GM18951 (cell line): Measurements from ENCODE around the gene SHISA7.

Experiments
- POLR2A ChIP-seq: IDR thresholded peaks from 4 replicates; pipeline ENCODE4 v1.6.1; 2011; ENCODE audit warnings: mild to moderate bottlenecking; ENCODE audit not compliant: insufficient read length, insufficient read depth; ENCODE audit errors: extremely low read depth
- in situ Hi-C: fragments of 300-500 bp; cut with MboI; formaldehyde crosslinking; loops from one replicate; pipeline ENCODE4 v1.12.0; 2022; ENCODE audit warnings: low sequenced_read_pairs, mixed read lengths, inconsistent platforms; ENCODE audit not compliant: unreplicated experiment

The SHISA7 gene

GRCh38 chr19:55485439-55486011, 42.4 kb upstream of the SHISA7 start:
- in situ Hi-C loops = no loop called here
- no peak for TF ChIP-seq POLR2A

DNA sequence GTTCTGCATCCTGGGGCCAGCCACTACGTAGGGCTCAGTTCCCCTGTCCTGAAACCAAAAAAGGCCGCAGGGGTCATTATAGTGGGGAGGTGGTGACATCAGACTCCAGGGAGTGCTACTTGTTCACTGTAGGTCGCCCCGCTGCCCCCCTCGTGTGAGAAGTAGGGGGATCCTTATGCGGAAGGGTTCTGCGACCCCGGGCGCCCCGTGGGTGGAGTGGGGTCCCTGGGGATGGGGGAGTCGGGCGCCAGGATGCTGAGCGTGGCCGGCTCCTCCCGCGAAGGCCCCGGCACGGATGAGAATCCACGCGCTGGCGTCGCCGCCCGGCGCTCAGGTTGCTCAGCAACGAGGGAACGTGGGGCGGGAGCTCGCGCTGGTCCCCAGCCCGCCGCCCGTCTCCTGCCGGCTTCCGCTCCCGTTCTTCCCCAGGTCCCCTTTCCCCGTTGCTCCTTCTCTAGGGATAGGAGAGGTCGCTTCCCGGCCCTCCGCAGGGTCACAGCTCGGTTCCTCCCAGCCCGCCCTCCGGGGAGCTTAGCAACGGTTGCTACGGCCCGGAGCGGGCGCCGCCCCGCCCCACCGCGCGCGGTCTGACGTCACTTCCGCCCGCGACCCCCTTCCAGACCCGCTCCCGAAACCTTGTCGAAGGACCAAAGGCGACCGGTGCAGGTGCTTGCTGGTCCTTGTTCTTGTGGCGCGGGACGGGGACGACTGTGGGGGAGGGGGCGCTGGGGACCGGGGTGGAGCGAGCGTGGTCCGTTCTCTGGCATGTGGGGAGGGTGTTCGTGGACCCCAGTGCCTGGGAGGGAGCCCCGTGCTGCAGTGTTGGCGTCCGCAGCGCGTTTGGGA, 41.7 kb upstream of the SHISA7 start, which contains the start of gene NAT14:
Gene NAT14, plus strand, starts transcription at position 596 of the 846 bp plus-strand sequence. CDS start 521 bp downstream, outside the sequence.
- in situ Hi-C loops = no loop called here
- peak; percentile 41 for TF ChIP-seq POLR2A

DNA sequence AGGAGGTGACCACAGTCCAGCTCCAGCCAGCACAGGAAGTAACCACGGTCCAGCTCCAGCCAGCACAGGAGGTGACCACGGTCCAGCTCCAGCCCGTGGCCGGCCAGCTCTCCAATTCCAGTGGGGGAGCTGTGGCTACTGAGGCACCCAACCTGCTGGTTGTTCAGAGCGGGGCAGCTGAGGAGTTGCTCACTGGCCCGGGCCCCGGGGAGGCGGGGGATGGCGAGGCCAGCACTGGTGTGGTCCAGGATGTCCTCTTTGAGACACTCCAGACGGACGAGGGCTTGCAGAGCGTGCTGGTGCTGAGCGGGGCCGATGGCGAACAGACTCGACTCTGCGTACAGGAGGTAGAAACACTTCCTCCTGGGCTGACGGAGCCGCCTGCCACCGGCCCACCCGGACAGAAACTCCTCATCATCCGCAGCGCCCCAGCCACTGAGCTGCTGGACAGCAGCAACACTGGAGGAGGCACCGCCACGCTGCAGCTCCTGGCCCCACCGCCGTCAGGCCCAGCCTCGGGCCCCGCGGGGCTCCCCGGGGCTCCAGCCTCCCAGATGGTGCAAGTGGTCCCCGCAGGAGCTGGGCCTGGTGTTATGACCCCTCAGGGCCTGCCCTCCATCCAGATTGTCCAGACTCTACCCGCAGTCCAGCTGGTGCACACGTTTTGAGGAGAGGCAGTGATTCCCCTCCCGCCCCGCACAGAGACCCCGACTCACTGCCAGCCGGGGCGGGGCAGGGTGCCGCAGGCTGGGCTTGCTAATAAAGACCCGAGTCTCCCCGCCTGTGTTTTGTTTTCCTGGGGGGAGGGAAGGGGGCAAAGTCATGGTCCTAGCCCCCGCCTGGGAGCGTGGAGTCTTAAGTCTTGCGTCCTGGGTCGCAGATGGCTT, 40.8 kb upstream of the SHISA7 start:
- in situ Hi-C loops = no loop called here
- no peak for TF ChIP-seq POLR2A

- no peak for TF ChIP-seq POLR2A
- in situ Hi-C loops = no loop called here
Measured at GRCh38 chr19:55482967-55483705, 40.0 kb upstream of the SHISA7 start.

GRCh38 chr19:55482156-55482961, 39.3 kb upstream of the SHISA7 start:
- no peak for TF ChIP-seq POLR2A
- in situ Hi-C loops = no loop called here

DNA sequence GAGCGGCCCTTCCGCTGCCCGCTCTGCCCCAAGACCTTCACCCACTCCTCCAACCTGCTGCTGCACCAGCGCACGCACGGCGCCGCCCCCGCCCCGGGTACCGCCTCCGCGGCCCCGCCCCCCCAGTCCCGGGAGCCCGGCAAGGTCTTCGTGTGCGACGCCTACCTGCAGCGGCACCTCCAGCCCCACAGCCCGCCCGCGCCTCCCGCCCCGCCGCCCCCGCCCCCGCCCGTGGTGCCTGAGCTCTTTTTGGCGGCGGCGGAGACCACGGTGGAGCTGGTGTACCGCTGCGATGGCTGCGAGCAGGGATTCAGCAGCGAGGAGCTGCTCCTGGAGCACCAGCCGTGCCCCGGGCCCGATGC, 38.7 kb upstream of the SHISA7 start:
- in situ Hi-C loops = no loop called here
- TF ChIP-seq POLR2A = no peak

- in situ Hi-C loops = no loop called here
- TF ChIP-seq POLR2A = no peak
Measured at GRCh38 chr19:55481148-55481793, 38.2 kb upstream of the SHISA7 start.

GRCh38 chr19:55479451-55480230, 36.5 kb upstream of the SHISA7 start:
- TF ChIP-seq POLR2A = no peak
- in situ Hi-C loops = no loop called here

- in situ Hi-C loops = no loop called here
- TF ChIP-seq POLR2A = no peak
Measured at GRCh38 chr19:55479045-55479444, 35.9 kb upstream of the SHISA7 start.

GRCh38 chr19:55478364-55478763, 35.3 kb upstream of the SHISA7 start:
- no peak for TF ChIP-seq POLR2A
- in situ Hi-C loops = no loop called here

- TF ChIP-seq POLR2A = no peak
Measured at GRCh38 chr19:55477905-55478304, 34.8 kb upstream of the SHISA7 start.

More at GRCh38 chr19:55477905-55478304, 34.8 kb upstream of the SHISA7 start:
- in situ Hi-C loops = no loop called here
